Adrenal gland (tissue), 5 donors: ENCODE data around the gene ACTR5.

Experiments
- CTCF ChIP-seq, 6 experiments: fragments of 450-650 bp in 4 of 6; fragments of 200-600 bp in 2 of 6; sonication (generic) in 1 of 6; IDR thresholded peaks; 1 replicate in 5 of 6; 2 replicates in 1 of 6; pipeline versions ENCODE4 v1.5.1 to v1.8.0; 2016 to 2021; ENCODE audit warnings: antibody characterized with exemption in 6 of 6, mild to moderate bottlenecking in 2 of 6, moderate library complexity in 1 of 6
- POLR2A ChIP-seq, 2 donors: fragments of 450-650 bp; IDR thresholded peaks; one replicate each; pipeline ENCODE4 v1.6.1; 2017; ENCODE audit warnings: antibody characterized with exemption in 2 of 2, mild to moderate bottlenecking in 2 of 2, moderate library complexity in 1 of 2
- donor health status: DM: no; HTN: no; CAD: no.

- TF ChIP-seq CTCF (IDR thresholded peaks at IDR 0.05): no peak
- no peak for TF ChIP-seq POLR2A (IDR thresholded peaks at IDR 0.05)
These were observed 56.6 kb downstream of the ACTR5 start for GRCh38 chr20:38804682-38805501.
